Kidney epithelial cell (primary cell): ENCODE data around the gene TRPC1. TPM values are rescaled to one million over a fixed set of nuclear protein-coding genes. Genes with fewer than 3 reads are reported as not detected.

Source experiments
- DNase-seq: peaks from one replicate; pipeline ENCODE4 v3.0.0-alpha.2; 2010; ENCODE audit warnings: low read depth
- H3K27me3 ChIP-seq: 2 replicates; pipeline ENCODE4 v1.6.0; 2011; ENCODE audit warnings: low read length; ENCODE audit not compliant: control insufficient read depth, insufficient read depth
- H3K36me3 ChIP-seq: 2 replicates; pipeline ENCODE4 v1.5.1; 2011; ENCODE audit warnings: low read length; ENCODE audit not compliant: control insufficient read depth, insufficient read depth
- H3K4me3 ChIP-seq: 2 replicates; pipeline ENCODE4 v1.5.1; 2011; ENCODE audit warnings: low read depth, mild to moderate bottlenecking, control low read depth, low read length
- CTCF ChIP-seq: IDR thresholded peaks from 2 replicates; pipeline ENCODE4 v1.5.1; 2011; ENCODE audit warnings: mild to moderate bottlenecking, moderate library complexity, low read length, control low read depth, inconsistent platforms; ENCODE audit not compliant: insufficient read depth, poor library complexity, severe bottlenecking
- total RNA-seq: library from RNA; depleted of rRNA; stranded (reverse); fragments of >200 nt; gene quantifications from 2 replicates; pipeline ENCODE4 v1.2.3, GENCODE V29; 2015

Gene TRPC1
- total RNA-seq, 1 donor from 2014 or later: 5.6 TPM

- no peak overlapping the region for H3K4me3 ChIP-seq
- no peaks in the 10 kb centered on the region for H3K27me3 ChIP-seq
- no peak for DNase-seq
- peaks cover 2% of the 10 kb centered on the region for H3K36me3 ChIP-seq
- no peak for TF ChIP-seq CTCF
Measured at GRCh38 chr3:142785996-142786395, 62.2 kb downstream of the TRPC1 start.

GRCh38 chr3:142787719-142788118, 63.9 kb downstream of the TRPC1 start:
- Histone ChIP-seq H3K4me3 (no peak overlapping the region), H3K27me3 (no peaks in the 10 kb centered on the region), H3K36me3 (peaks cover 2% of the 10 kb centered on the region)
- DNase-seq: no peak
- TF ChIP-seq CTCF: no peak

GRCh38 chr3:142794508-142794907, 70.7 kb downstream of the TRPC1 start:
- H3K36me3 ChIP-seq: no peaks in the 10 kb centered on the region
- DNase-seq: no peak
- TF ChIP-seq CTCF: no peak
- H3K27me3 ChIP-seq: no peaks in the 10 kb centered on the region
- H3K4me3 ChIP-seq: no peak overlapping the region

DNA sequence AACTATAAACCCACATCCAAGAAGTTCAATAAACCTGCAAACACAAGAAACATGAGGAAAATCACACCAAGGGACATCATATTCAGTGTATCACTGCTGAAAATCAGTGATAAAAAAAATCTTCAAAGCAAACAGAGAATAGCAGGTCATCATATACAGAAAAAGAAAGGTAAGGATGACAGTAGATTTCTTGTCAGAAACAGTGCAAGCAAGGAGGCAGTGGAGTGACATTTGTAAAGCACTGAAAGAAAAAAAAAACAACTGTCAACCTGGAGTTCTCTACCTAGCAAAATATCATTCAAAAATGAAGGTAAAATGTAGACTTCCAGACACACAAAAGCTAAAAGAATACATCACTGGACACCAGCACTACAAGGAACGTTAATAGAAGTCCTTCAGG, 71.5 kb downstream of the TRPC1 start:
- H3K27me3 ChIP-seq: no peaks in the 10 kb centered on the region
- TF ChIP-seq CTCF: no peak
- H3K4me3 ChIP-seq: no peak overlapping the region
- DNase-seq: no peak
- H3K36me3 ChIP-seq: no peaks in the 10 kb centered on the region

DNA sequence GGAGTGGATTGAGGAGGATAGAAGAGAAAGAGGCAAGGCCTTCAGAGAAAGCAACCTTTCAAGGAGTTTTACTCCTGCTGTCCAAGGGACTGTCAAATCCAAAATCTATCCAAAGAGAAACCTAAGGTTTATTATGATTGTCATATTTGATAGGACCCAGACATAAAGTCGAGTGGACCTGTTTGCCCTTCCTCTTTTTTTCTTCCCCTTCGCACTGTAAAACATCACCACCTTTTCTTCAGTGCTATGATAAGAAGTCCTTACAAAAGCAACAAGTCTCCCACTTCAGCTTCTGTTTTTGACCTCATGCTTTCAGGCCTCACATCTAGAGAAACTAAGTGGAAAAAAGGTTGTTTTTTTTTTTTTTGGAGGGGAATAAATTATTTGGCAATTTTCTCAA, 73.0 kb downstream of the TRPC1 start:
- no peak overlapping the region for H3K4me3 ChIP-seq
- DNase-seq: no peak
- TF ChIP-seq CTCF: no peak
- H3K27me3 ChIP-seq: no peaks in the 10 kb centered on the region
- H3K36me3 ChIP-seq: no peaks in the 10 kb centered on the region

DNA sequence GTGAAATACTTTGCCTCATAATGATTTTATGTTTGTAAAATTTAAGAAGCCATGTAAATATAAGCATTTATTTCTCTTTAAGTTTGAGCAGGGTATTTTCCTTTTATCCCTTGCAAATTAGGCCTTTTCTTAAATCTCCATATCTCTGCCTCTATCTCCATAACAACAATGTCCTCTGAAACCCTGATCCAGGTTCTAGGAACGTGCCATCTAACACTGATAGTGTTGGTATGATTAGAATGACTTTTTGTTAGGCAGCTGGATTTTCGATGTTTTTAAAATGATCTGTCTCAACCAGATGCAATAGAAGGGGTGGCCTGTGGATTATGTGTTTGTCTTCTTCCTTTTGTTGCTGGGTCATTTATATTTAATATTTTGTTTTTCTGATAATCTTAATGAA, 77.9 kb downstream of the TRPC1 start:
- no peak for DNase-seq
- TF ChIP-seq CTCF: no peak
- no peaks in the 10 kb centered on the region for H3K27me3 ChIP-seq
- no peaks in the 10 kb centered on the region for H3K36me3 ChIP-seq
- H3K4me3 ChIP-seq: no peak overlapping the region
